ENCODE measurements around the gene PRICKLE1. TPM values are rescaled to one million over a fixed set of nuclear protein-coding genes. Genes with fewer than 3 reads are reported as not detected.

The PRICKLE1 gene
- total RNA-seq, 2 experiments from 2014 or later, result 0.19 TPM; not detected in 1

DNA sequence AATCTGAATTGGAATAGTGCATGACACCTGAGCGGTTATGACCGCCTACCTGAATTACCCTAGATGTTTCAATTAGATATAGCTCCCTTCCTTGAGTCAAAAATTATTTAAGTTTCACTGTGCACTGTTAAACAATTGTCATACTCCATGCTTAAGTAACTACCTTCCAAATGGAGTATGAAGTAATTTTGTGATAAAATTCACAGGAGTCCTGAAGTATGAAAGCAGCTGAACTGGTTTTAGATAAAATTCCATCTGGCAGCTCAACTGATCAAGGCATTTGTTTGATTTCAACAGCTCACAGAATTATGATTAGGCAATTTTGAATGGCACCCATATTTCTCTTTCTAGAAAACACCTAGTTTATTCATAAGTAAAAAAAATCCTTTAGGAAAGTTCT, 19.5 kb downstream of the PRICKLE1 start:
- no peak for DNase-seq (ENCODE audit: low spot score)
- H4K20me1 ChIP-seq (ENCODE audit: insufficient read depth, low read length), result no peaks in the 10 kb centered on the region
- no peaks in the 10 kb centered on the region for H3K9me2 ChIP-seq (ENCODE audit: insufficient read depth, low read length)
- ChIA-PET POLR2A (interaction anchor here (1.1 kb wide), 1 partner anchor 17 kb away, joined by 4 read pairs; no protein-coding TSS in a partner anchor), CTCF (ENCODE audit: unreplicated experiment) (no interaction called here)
- BruUV-seq (replicated peaks), result no TSS peak
- intact Hi-C loops (cut with micrococcal nuclease; ENCODE audit: unreplicated experiment), result no loop called here
- TF ChIP-seq, protein P1, sequence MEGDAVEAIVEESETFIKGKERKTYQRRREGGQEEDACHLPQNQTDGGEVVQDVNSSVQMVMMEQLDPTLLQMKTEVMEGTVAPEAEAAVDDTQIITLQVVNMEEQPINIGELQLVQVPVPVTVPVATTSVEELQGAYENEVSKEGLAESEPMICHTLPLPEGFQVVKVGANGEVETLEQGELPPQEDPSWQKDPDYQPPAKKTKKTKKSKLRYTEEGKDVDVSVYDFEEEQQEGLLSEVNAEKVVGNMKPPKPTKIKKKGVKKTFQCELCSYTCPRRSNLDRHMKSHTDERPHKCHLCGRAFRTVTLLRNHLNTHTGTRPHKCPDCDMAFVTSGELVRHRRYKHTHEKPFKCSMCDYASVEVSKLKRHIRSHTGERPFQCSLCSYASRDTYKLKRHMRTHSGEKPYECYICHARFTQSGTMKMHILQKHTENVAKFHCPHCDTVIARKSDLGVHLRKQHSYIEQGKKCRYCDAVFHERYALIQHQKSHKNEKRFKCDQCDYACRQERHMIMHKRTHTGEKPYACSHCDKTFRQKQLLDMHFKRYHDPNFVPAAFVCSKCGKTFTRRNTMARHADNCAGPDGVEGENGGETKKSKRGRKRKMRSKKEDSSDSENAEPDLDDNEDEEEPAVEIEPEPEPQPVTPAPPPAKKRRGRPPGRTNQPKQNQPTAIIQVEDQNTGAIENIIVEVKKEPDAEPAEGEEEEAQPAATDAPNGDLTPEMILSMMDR (conservative IDR thresholded peaks at IDR 0.05; ENCODE audit: low read length), result no peak
- no peak for TF ChIP-seq EZH2phosphoT487 (IDR thresholded peaks at IDR 0.05; ENCODE audit: borderline replicate concordance, low read depth, low read length)
- no peak overlapping the region for H3K4me2 ChIP-seq (ENCODE audit: low read length)
- no peaks in the 10 kb centered on the region for H3K9me3 ChIP-seq (ENCODE audit: low read length)
- no peak overlapping the region for H2AFZ ChIP-seq (ENCODE audit: low read length)
- H3K27ac ChIP-seq (ENCODE audit: low read depth, low read length, poor library complexity, severe bottlenecking), result no peak overlapping the region
- no peaks in the 10 kb centered on the region for H3K36me3 ChIP-seq (ENCODE audit: insufficient read depth, low read length)
- no peak overlapping the region for H3K4me3 ChIP-seq (ENCODE audit: low read depth, low read length, poor library complexity, severe bottlenecking)
- no peaks in the 10 kb centered on the region for H3K79me2 ChIP-seq (ENCODE audit: insufficient read depth, low read depth, low read length)
- H3K4me1 ChIP-seq (ENCODE audit: insufficient read depth, low read length, poor library complexity, severe bottlenecking), result no peaks in the 10 kb centered on the region

DNA sequence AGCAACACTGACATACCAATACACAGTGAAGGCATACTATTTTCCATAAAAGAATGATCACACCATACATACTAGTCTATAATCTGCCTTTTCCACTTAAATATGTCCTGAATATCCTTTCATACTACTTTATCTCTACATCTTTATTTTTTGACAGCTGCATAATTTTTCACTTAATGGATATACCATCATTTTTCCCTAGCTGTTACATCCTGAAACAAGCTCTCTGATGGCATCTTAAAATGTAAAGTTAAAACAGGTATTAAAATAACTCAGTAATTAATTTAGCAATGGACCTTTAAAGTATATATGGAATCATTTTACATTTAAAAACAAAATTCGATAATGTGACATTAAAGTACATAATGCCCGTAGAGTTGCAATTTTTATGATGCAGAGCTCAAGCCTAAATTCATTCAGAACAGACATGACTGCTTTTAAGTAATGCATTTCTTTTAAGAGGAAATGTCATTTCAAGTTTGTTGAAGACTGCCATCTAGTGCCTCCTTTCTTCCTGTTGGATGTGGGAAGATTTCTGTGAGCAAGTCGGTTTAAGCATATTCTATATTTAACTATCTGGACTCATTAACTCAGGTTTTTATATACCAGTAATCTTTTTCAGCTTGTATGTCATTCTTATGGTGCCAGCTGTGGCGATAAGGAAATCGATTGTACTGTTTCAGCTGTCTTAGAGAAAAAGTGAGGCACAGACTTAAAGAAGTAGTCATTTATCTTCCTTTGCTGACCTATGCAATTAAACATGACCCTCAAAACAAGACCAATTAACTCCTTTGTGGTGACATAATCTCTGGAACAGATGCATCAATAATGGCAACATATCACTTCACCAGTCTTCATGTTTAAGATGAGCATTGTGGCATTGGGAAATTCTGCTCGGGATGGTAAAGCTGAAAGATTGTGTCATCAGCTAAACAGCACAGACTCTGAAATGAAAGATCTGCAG, 20.3 kb downstream of the PRICKLE1 start:
- Histone ChIP-seq H3K36me3 (ENCODE audit: insufficient read depth, low read length) (no peaks in the 10 kb centered on the region), H2AFZ (ENCODE audit: low read length) (no peak overlapping the region), H3K4me3 (ENCODE audit: low read depth, low read length, poor library complexity, severe bottlenecking) (no peak overlapping the region), H3K4me1 (ENCODE audit: insufficient read depth, low read length, poor library complexity, severe bottlenecking) (no peaks in the 10 kb centered on the region), H3K9me2 (ENCODE audit: insufficient read depth, low read length) (no peaks in the 10 kb centered on the region), H3K27ac (ENCODE audit: low read depth, low read length, poor library complexity, severe bottlenecking) (no peak overlapping the region), H4K20me1 (ENCODE audit: insufficient read depth, low read length) (no peaks in the 10 kb centered on the region), H3K9me3 (ENCODE audit: low read length) (no peaks in the 10 kb centered on the region), H3K4me2 (ENCODE audit: low read length) (no peak overlapping the region), H3K79me2 (ENCODE audit: insufficient read depth, low read depth, low read length) (no peaks in the 10 kb centered on the region)
- BruUV-seq (replicated peaks), result no TSS peak
- intact Hi-C loops (cut with micrococcal nuclease; ENCODE audit: unreplicated experiment), result loop anchor here (1.0 to 10.0 kb wide), 3 partner anchors 86 to 1294 kb away; no protein-coding TSS in a partner anchor
- CTCF ChIA-PET (ENCODE audit: unreplicated experiment), result no interaction called here
- DNase-seq (ENCODE audit: low spot score), result peak; percentile 63
- POLR2A ChIA-PET, result interaction anchor here (1.1 kb wide), 1 partner anchor 17 kb away, joined by 4 read pairs; no protein-coding TSS in a partner anchor
- TF ChIP-seq EZH2phosphoT487 (IDR thresholded peaks at IDR 0.05; ENCODE audit: borderline replicate concordance, low read depth, low read length), result no peak
- TF ChIP-seq, protein P1 (conservative IDR thresholded peaks at IDR 0.05; ENCODE audit: low read length), result peak; percentile 84
